IMR-90 (cell line): ENCODE results near the gene PTPRN2. TPM values are rescaled to one million over a fixed set of nuclear protein-coding genes. Genes with fewer than 3 reads are reported as not detected.

Experiments
- ATAC-seq: fragments of 200-7000 bp; cut with Tn5 transposase; 2 replicates; pipeline ENCODE4 v1.9.1; 2020; ENCODE audit warnings: low read depth, mild to moderate bottlenecking, moderate library complexity
- BruUV-seq: library from RNA; stranded (reverse); fragments of 400-500 nt; replicated peaks from 2 replicates; lab custom pipeline; 2021; lab: Mats Ljungman, UMichigan
- CTCF ChIA-PET: fragments of 300-600 bp; formaldehyde crosslinking; extraction: SDS; loops from one replicate; lab custom pipeline; 2021; ENCODE audit warnings: antibody characterized with exemption; lab: Yijun Ruan, JAX
- POLR2A ChIA-PET: fragments of 300-600 bp; sonication (Branson Sonifier 250); formaldehyde crosslinking; loops from one replicate; lab custom pipeline; 2022; ENCODE audit warnings: antibody characterized with exemption; ENCODE audit not compliant: unreplicated experiment; lab: Charles Lee
- DNase-seq: peaks from one replicate; pipeline ENCODE4 v3.0.0; 2013
- H2AFZ ChIP-seq: replicated peaks from 2 replicates; pipeline ENCODE3; 2013; ENCODE audit warnings: low read length, mild to moderate bottlenecking; ENCODE audit not compliant: poor library complexity
- H2AK5ac ChIP-seq: 2 replicates; pipeline ENCODE4 v1.6.1; 2013; ENCODE audit warnings: low read depth, low read length, inconsistent platforms
- H2AK9ac ChIP-seq: replicated peaks from 2 replicates; pipeline ENCODE3; 2013; ENCODE audit warnings: mild to moderate bottlenecking, low read depth, low read length, moderate library complexity; ENCODE audit not compliant: poor library complexity
- H2BK120ac ChIP-seq: 2 replicates; pipeline ENCODE4 v1.6.1; 2013; ENCODE audit warnings: low read depth, low read length, inconsistent platforms
- H2BK15ac ChIP-seq: 3 replicates; pipeline ENCODE4 v1.6.1; 2013; ENCODE audit warnings: low read depth, low read length, inconsistent platforms
- H2BK20ac ChIP-seq: 2 replicates; pipeline ENCODE4 v1.6.1; 2013; ENCODE audit warnings: low read depth, mild to moderate bottlenecking, inconsistent platforms, low read length, moderate library complexity
- H2BK5ac ChIP-seq: 2 replicates; pipeline ENCODE4 v1.6.1; 2013; ENCODE audit warnings: mild to moderate bottlenecking, low read depth, low read length, inconsistent platforms; ENCODE audit not compliant: poor library complexity, severe bottlenecking
- H3K14ac ChIP-seq: replicated peaks from 2 replicates; pipeline ENCODE4 v1.6.1; 2013; ENCODE audit warnings: low read depth, low read length, inconsistent platforms
- H3K18ac ChIP-seq: 2 replicates; pipeline ENCODE4 v1.6.1; 2013; ENCODE audit warnings: low read depth, low read length, control low read depth
- H3K23ac ChIP-seq: 2 replicates; pipeline ENCODE4 v1.6.1; 2013; ENCODE audit warnings: low read depth, low read length, inconsistent platforms
- H3K27ac ChIP-seq: 2 replicates; pipeline ENCODE4 v1.5.1; 2013; ENCODE audit warnings: mild to moderate bottlenecking, control low read depth, low read length; ENCODE audit not compliant: insufficient read depth
- H3K27me3 ChIP-seq: 2 replicates; pipeline ENCODE4 v1.6.1; 2013; ENCODE audit warnings: low read length; ENCODE audit not compliant: control insufficient read depth, insufficient read depth
- H3K36me3 ChIP-seq: 2 replicates; pipeline ENCODE4 v1.6.1; 2013; ENCODE audit warnings: low read length, mixed read lengths; ENCODE audit not compliant: control insufficient read depth, insufficient read depth
- H3K4ac ChIP-seq: 2 replicates; pipeline ENCODE4 v1.6.1; 2013; ENCODE audit warnings: low read depth, low read length, inconsistent platforms
- H3K4me1 ChIP-seq: 2 replicates; pipeline ENCODE4 v1.6.1; 2013; ENCODE audit warnings: low read length, mixed read lengths; ENCODE audit not compliant: control insufficient read depth, insufficient read depth
- H3K4me2 ChIP-seq: 2 replicates; pipeline ENCODE4 v1.6.1; 2013; ENCODE audit warnings: low read depth, mild to moderate bottlenecking, control low read depth, low read length, moderate library complexity
- H3K4me3 ChIP-seq: 2 replicates; pipeline ENCODE4 v1.5.1; 2013; ENCODE audit warnings: low read depth, mild to moderate bottlenecking, control low read depth, low read length, moderate library complexity; ENCODE audit not compliant: insufficient read depth
- H3K56ac ChIP-seq: 2 replicates; pipeline ENCODE4 v1.6.1; 2013; ENCODE audit warnings: low read length, inconsistent platforms; ENCODE audit not compliant: insufficient read depth; ENCODE audit errors: extremely low read depth
- H3K79me1 ChIP-seq, 2 experiments: 2 replicates each; pipeline ENCODE4 v1.6.1; 2013; ENCODE audit warnings: low read length in 2 of 2, inconsistent platforms in 1 of 2, low read depth in 1 of 2
- H3K9ac ChIP-seq: 2 replicates; pipeline ENCODE4 v1.6.1; 2013; ENCODE audit warnings: low read depth, low read length, control low read depth
- H3K9me1 ChIP-seq: 2 replicates; pipeline ENCODE4 v1.6.1; 2013; ENCODE audit warnings: low read length, inconsistent platforms; ENCODE audit not compliant: insufficient read depth
- H3K9me3 ChIP-seq: 2 replicates; pipeline ENCODE4 v1.6.1; 2013; ENCODE audit warnings: low read length; ENCODE audit not compliant: control insufficient read depth, insufficient read depth
- H4K20me1 ChIP-seq: 2 replicates; pipeline ENCODE4 v1.6.1; 2013; ENCODE audit warnings: low read length, inconsistent platforms; ENCODE audit not compliant: insufficient read depth
- H4K5ac ChIP-seq: 2 replicates; pipeline ENCODE4 v1.6.1; 2013; ENCODE audit warnings: mild to moderate bottlenecking, low read depth, low read length, control low read depth
- H4K8ac ChIP-seq, 2 experiments: 2 replicates each; pipeline ENCODE4 v1.6.1; 2013; ENCODE audit warnings: low read depth in 2 of 2, low read length in 2 of 2, control low read depth in 1 of 2, inconsistent platforms in 1 of 2
- H4K91ac ChIP-seq: 2 replicates; pipeline ENCODE4 v1.6.1; 2013; ENCODE audit warnings: low read depth, low read length, inconsistent platforms; ENCODE audit not compliant: insufficient read depth
- MAZ ChIP-seq: IDR thresholded peaks from 2 replicates; pipeline ENCODE4 v1.6.1; 2012; ENCODE audit warnings: low read depth, mild to moderate bottlenecking, low read length, improper control_type of control experiment, moderate library complexity, borderline replicate concordance
- MXI1 ChIP-seq: IDR thresholded peaks from 2 replicates; pipeline ENCODE4 v1.6.1; 2012; ENCODE audit warnings: low read depth, mild to moderate bottlenecking, low read length, moderate library complexity, borderline replicate concordance
- NFE2L2 ChIP-seq: fragments of 150-350 bp; IDR thresholded peaks from 2 replicates; pipeline ENCODE4 v1.6.1; 2016; ENCODE audit warnings: low read depth, mild to moderate bottlenecking, low read length
- WGBS, 2 experiments: methylation state at CpG; one replicate each; pipeline versions ENCODE4 v1.1.5 to v1.1.7; 2013; ENCODE audit warnings: missing lambda C conversion rate in 2 of 2; ENCODE audit not compliant: insufficient read length in 1 of 2; ENCODE audit errors: extremely low coverage in 2 of 2; 5-methylcytosine and 5-hydroxymethylcytosine counted together
- dilution Hi-C: fragments of 300-500 bp; cut with HindIII; formaldehyde crosslinking; loops from one replicate; pipeline ENCODE4 v1.14.3; 2018; ENCODE audit warnings: low sequenced_read_pairs; ENCODE audit not compliant: unreplicated experiment
- in situ Hi-C: fragments of 300-500 bp; cut with MboI; formaldehyde crosslinking; loops from 3 replicates; pipeline ENCODE4 v1.14.3; 2019; ENCODE audit warnings: low sequenced_read_pairs, inconsistent platforms, mixed read lengths
- intact Hi-C: fragments of 100-400 bp; cut with micrococcal nuclease; formaldehyde crosslinking; loops from 2 replicates; pipeline ENCODE4 v1.10.0; 2022
- polyA plus RNA-seq, 3 experiments: library from polyadenylated mRNA; depleted of rRNA; stranded (reverse); fragments of >200 nt; gene quantifications; 2 replicates each; pipeline ENCODE4 v1.2.3, GENCODE V29; 2012; ENCODE audit warnings: low replicate concordance in 1 of 3
- total RNA-seq: library from RNA; depleted of rRNA; stranded (reverse); fragments of >200 nt; gene quantifications from 2 replicates; pipeline ENCODE4 v1.2.3, GENCODE V29; 2012

Gene PTPRN2
- total and polyA plus RNA-seq, 2 of the 4 experiments (the other 2 are of a cell fraction), result 0.03 TPM; not detected in 1

DNA sequence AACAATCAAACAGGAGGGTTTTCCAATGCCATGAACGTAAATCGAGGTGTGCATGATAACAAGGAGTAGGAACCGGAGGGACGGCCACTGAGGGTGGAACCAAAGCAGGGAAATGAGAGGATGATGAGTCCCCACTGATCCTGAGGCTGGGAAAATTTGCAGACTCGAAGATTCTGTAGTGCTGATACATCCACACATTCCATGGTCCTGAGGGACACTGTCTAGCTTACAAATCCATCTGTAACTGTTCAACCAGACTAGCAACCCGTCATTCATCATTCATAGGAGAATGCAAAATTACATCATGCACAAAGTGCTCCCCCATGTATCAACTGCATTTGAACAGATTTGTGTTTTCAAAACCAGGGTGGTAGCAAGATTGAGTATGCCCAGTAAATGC is 189.7 kb downstream of the PTPRN2 start:
- no peaks in the 10 kb centered on the region for H3K36me3 ChIP-seq
- BruUV-seq, result no TSS peak
- in situ Hi-C loops (no loop called here), dilution Hi-C loops (no loop called here), intact Hi-C loops (no loop called here)
- H2BK5ac ChIP-seq, result no peak overlapping the region
- no peak overlapping the region for H3K23ac ChIP-seq
- no peak overlapping the region for H2BK120ac ChIP-seq
- no peak overlapping the region for H2BK20ac ChIP-seq
- H2BK15ac ChIP-seq, result no peak overlapping the region
- H3K4me3 ChIP-seq, result no peak overlapping the region
- H3K9ac ChIP-seq, result no peak overlapping the region
- no peak overlapping the region for H3K14ac ChIP-seq
- no peak overlapping the region for H4K8ac ChIP-seq
- TF ChIP-seq MAZ, result no peak
- no peak for TF ChIP-seq MXI1
- no peak for TF ChIP-seq NFE2L2
- H3K79me1 ChIP-seq, result no peaks in the 10 kb centered on the region
- WGBS, 2 experiments, result no CpG with 5 or more reads among the region's 6 CpGs
- H4K91ac ChIP-seq, result no peak overlapping the region
- no peaks in the 10 kb centered on the region for H3K4me1 ChIP-seq
- no peak overlapping the region for H3K56ac ChIP-seq
- CTCF ChIA-PET, result no interaction called here
- H3K27me3 ChIP-seq, result no peaks in the 10 kb centered on the region
- no peaks in the 10 kb centered on the region for H3K9me1 ChIP-seq
- H4K20me1 ChIP-seq, result no peaks in the 10 kb centered on the region
- H3K18ac ChIP-seq, result no peak overlapping the region
- H3K4ac ChIP-seq, result no peak overlapping the region
- POLR2A ChIA-PET, result no interaction called here
- H3K27ac ChIP-seq, result no peak overlapping the region
- DNase-seq (no peak), ATAC-seq (no peak)
- no peak overlapping the region for H2AFZ ChIP-seq
- H3K4me2 ChIP-seq, result no peak overlapping the region
- H2AK5ac ChIP-seq, result no peak overlapping the region
- H3K9me3 ChIP-seq, result peaks cover 35% of the 10 kb centered on the region
- no peak overlapping the region for H2AK9ac ChIP-seq
- no peak overlapping the region for H4K5ac ChIP-seq
